LNCaP clone FGC (cell line): ENCODE measurements around the gene CPSF7.
"Not testable (repeated sequence)": the region's sequence is repeated elsewhere in the genome, so short reads cannot be mapped to it uniquely, and the experiment has no call there.

ENCODE experiments used
- DNase-seq: peaks from one replicate; pipeline ENCODE4 v3.0.0-alpha.2; 2011; ENCODE audit warnings: low read depth
- H3K4me3 ChIP-seq: 2 replicates; pipeline ENCODE4 v1.5.1; 2011; ENCODE audit warnings: mild to moderate bottlenecking, low read depth, low read length, control low read depth
- CTCF ChIP-seq: IDR thresholded peaks from 2 replicates; pipeline ENCODE4 v1.5.1; 2012; ENCODE audit warnings: mild to moderate bottlenecking; ENCODE audit not compliant: control insufficient read depth, insufficient read depth; ENCODE audit errors: extremely low read depth

CPSF7 gene

DNA sequence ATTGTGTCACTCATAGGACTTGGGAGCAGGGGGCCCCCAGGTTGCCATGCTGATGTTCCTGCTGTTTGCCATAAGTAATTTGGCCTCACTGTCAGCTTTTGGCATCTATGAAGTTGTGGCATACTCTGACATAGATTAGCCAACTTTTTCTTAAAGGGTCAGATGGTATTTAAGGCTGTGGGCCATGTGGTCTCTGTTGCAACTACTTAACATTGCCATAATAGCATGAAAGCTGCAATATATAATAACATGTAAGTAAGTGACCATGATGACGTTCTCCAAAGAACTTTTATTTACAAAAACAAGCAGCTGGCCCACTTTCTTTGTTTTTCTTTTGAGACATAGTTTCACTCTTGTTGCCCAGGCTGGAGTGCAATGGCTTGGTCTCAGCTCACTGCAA is 39.6 kb downstream of the CPSF7 start:
- TF ChIP-seq CTCF = no peak
- no peak for DNase-seq
- H3K4me3 ChIP-seq = no peak overlapping the region

GRCh38 chr11:61384271-61385242 is 45.2 kb downstream of the CPSF7 start:
- peak; percentile 29; the same call in 1 of the 2 replicates for TF ChIP-seq CTCF
- H3K4me3 ChIP-seq = no peak overlapping the region
- no peak for DNase-seq

DNA sequence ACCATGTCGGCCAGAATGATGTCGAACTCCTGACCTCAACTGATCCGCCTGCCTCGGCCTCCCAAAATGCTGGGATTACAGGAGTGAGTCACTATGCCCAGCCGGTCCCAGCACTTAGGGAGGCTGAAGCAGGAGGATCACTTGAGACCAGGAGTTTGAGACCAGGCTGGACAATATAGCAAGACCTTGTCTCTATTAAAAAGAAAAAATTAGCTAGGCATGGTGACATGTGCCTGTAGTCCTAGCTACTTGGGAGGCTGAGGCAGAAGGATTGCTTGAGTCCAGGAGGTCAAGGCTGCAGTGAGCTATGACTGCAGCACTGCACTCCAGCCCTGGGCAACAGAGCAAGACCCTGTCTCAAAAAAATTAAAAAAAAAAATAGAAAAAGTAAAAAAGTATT is 45.9 kb downstream of the CPSF7 start:
- H3K4me3 ChIP-seq, DNase-seq: not testable (repeated sequence)

DNA sequence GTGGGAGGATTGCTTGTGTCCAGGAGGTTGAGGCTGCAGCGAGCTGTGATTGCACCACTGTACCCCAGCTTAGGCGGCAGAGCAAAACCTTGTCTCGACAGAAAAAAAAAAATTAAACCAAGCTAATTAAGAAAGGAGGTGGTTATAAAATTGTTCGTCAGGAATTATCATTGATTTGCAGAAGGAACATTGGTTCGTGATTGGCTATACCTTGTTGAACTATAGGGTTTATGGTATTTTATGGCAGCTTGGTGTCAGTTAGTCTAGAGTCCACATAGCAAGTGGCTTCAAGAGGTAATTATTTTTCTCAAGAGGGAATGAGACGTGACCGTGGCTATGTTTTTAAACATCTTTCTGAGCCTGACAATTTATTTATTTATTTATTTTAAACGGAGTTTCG is 48.9 kb downstream of the CPSF7 start:
- no peak overlapping the region for H3K4me3 ChIP-seq
- no peak for DNase-seq
- no peak for TF ChIP-seq CTCF

- TF ChIP-seq CTCF = no peak
- no peak for DNase-seq
- H3K4me3 ChIP-seq = no peak overlapping the region
Measured at GRCh38 chr11:61378713-61379313, 51.0 kb downstream of the CPSF7 start.

DNA sequence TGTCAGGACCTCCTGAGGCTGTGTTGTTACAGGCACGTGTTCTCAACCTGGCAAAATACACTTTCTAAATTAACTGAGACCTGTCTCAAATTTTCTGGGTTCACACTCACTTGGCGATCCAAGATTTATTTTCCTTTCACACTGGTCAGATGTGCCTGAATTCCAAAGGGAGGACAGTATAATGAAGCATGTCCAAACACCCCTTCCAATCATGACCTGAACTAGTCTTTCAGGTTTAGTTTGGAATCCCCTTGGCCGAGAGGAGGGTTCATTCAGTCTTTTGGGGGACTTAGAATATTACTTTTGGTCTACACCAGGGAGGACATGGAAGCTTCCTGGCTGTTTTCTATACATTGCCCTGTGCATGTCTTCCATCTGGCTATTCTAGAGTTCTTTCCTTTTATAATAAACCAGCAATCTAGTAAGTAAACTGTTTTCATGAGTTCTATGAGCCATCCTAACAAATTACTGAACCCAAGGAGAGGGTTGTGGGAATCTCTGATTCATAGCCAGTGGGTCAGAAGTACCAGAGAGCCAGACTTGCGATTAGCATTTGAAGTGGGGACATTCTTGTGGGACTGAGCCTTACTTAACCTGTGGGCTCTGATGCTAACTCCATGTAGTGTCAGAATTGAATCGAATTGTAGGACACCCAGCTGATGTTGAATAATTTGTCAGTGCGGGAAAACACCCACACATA is 52.2 kb downstream of the CPSF7 start:
- no peak for TF ChIP-seq CTCF
- no peak for DNase-seq
- no peak overlapping the region for H3K4me3 ChIP-seq

GRCh38 chr11:61375761-61376108 is 54.0 kb downstream of the CPSF7 start:
- no peak for TF ChIP-seq CTCF
- DNase-seq = peak; percentile 94
- no peak overlapping the region for H3K4me3 ChIP-seq
